ENCODE data around the gene MTHFSD. TPM values are rescaled to one million over a fixed set of nuclear protein-coding genes. Genes with fewer than 3 reads are reported as not detected.

MTHFSD gene
- total and polyA plus RNA-seq, 2 donors: 12.0 to 20.7 TPM

DNA sequence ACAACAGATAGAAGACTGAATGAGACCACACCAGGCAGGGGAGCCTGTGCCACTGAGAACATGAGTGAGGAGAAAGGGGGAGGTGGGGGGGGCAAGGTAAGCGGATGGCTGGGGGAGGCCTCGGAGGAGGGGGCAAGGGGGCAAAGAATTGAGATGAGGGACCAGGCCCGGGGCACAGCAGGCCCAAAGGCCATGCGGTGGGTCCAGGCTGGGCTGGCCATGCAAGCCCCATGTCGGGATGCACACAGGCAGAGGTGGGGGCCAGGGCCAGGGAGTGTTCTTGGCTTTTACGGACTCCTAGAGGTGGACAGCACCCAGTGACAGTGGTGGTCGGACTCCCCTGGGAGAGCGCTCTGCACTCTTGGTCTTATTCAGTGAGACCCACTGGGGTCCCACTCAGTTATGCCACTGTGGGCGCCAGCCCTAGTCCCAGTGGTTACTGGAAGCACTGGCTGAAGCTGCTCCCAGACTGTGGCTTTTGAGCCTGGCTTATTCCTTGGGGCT lies 4.8 kb upstream of the MTHFSD start:
- no peak for DNase-seq (ENCODE audit: extremely low spot score)
- WGBS: 89% methylated on average over 9 of the region's 9 CpGs
- H3K4me3 ChIP-seq (ENCODE audit: low read depth, low read length): no peak overlapping the region
- no peaks in the 10 kb centered on the region for H3K36me3 ChIP-seq (ENCODE audit: insufficient read depth)
- H3K27ac ChIP-seq (ENCODE audit: low read depth): no peak overlapping the region
- no peaks in the 10 kb centered on the region for H3K4me1 ChIP-seq (ENCODE audit: insufficient read depth)

DNA sequence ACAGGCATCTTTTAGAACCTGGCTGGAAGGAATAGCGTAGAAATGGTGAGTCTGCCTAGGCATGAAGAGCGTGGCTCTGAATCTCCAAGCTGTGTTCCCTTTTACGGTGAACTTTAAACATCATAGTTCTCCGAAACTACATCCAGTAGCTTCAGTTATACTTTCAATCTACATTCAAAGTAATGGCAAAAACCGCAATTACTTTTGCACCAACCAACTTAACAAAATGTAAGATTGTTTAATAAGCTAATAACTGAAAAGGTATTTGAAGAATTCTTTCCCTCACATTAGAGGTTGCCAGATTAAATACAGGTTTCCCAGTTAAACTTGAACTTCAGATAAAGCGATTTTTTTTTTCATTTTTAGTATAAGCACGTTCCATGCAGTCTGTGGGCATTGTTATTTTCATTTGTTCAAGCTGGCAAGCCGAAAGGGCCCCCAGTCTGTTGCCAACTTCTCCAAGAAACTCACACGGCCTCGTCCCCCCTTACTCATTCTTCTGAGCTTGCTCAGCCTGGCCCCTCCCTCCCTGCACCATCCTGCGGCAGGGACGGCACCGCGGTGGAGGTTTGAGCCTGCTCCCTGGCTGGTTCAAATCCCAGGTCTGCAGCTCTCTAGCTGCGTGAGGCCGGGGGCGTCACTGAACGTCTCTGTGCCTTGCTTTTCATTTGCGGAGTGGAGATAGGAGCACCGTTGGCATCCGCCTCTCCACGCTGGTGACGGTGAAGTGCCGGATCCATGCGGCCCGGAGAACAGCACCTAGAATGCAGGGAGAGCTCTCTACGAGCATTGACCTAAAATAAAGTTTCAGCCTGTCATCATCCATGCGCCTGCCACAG lies 3.5 kb upstream of the MTHFSD start:
- DNase-seq (ENCODE audit: extremely low spot score): no peak
- Histone ChIP-seq H3K27ac (ENCODE audit: low read depth) (no peak overlapping the region), H3K4me3 (ENCODE audit: low read depth, low read length) (no peak overlapping the region)

DNA sequence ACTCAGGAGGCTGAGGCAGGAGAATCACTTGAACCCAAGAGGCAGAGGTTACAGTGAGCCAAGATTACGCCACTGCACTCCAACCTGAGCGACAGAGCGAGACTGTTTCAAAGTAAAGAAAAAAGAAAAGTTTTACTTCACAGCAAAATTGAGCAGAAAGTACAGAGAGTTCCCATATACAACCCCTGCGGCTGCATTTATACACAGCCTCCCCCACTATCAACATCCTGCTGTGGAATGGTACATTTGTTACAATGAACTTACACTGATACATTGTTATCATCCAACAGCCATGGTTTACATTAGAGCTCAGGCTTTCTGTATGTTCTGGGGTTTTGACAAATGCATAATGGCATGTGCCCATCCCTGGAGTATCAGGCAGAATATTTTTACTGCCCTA lies 2.6 kb upstream of the MTHFSD start:
- Histone ChIP-seq H3K36me3 (ENCODE audit: insufficient read depth) (no peaks in the 10 kb centered on the region), H3K4me3 (ENCODE audit: low read depth, low read length) (no peak overlapping the region), H3K4me1 (ENCODE audit: insufficient read depth) (no peaks in the 10 kb centered on the region), H3K27ac (ENCODE audit: low read depth) (no peak overlapping the region)
- DNase-seq (ENCODE audit: extremely low spot score): no peak
- WGBS: 74% methylated on average over 4 of the region's 4 CpGs

More for the DNA sequence above, 3.5 kb upstream of the MTHFSD start:
- Histone ChIP-seq H3K4me1 (ENCODE audit: insufficient read depth) (no peaks in the 10 kb centered on the region), H3K36me3 (ENCODE audit: insufficient read depth) (no peaks in the 10 kb centered on the region)
- 72% methylated on average over 28 of the region's 28 CpGs for WGBS

DNA sequence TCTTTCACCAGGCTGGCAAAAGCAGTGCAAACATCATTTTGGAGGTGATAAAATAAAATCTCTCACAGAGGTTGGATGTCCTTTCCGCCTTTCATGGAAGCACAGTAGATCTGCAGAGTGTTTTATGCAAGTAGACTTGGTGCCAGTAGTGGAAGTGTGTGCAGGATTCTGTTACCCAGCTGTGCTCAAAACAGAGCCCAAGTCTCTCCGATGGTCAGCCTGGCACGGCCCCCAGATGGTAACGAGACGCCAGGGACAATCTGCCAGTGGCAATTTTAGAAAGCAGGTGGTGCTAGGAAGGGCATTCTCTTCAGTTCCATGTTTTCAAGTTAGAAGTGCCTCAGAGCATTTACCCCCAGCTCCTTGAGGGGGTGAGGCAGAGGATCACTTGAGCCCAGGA lies 1.5 kb upstream of the MTHFSD start:
- 55% methylated on average over 5 of the region's 5 CpGs for WGBS
- no peak overlapping the region for H3K27ac ChIP-seq (ENCODE audit: low read depth)
- H3K36me3 ChIP-seq (ENCODE audit: insufficient read depth): no peaks in the 10 kb centered on the region
- H3K4me1 ChIP-seq (ENCODE audit: insufficient read depth): no peaks in the 10 kb centered on the region
- DNase-seq (ENCODE audit: extremely low spot score): no peak
- no peak overlapping the region for H3K4me3 ChIP-seq (ENCODE audit: low read depth, low read length)

DNA sequence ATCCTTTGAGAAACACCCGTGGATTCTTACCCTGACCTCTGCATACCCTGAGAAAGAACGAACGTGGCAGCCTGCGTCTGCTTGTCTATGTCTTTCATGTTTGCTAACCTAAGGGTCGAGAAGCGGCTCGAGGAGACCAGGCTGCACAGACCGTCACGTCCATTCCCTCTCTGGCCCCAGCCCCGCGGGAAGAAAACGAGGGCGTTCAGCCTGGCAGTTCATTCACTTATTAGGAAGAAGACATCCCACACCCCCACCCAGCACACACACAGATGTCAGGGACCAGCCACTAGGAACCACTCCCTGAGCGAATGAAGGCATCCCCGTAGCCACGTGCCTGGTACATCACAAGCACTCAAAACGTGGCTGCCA lies 655 bp upstream of the MTHFSD start:
- 25% methylated on average over 17 of the region's 17 CpGs for WGBS
- no peaks in the 10 kb centered on the region for H3K4me1 ChIP-seq (ENCODE audit: insufficient read depth)
- no peak for DNase-seq (ENCODE audit: extremely low spot score)
- no peak overlapping the region for H3K27ac ChIP-seq (ENCODE audit: low read depth)
- peak overlapping the region; percentile 79 for H3K4me3 ChIP-seq (ENCODE audit: low read depth, low read length)
- H3K36me3 ChIP-seq (ENCODE audit: insufficient read depth): no peaks in the 10 kb centered on the region

DNA sequence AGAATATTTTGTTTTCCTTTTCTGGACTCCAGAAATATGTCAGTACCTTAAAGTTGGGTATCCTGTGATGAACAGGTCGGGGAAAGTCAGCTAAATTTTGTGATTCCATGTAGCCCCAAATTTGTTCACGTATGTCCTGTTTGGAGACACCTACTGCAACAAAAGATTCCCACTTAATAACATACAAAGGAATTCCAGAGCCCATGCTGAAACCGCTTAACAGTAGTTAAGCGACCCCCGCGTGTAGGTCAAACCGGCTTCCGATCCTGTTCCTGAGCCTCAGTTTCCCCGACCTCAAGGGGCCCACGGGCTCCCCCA lies 477 bp downstream of the MTHFSD start:
- Histone ChIP-seq H3K27ac (ENCODE audit: low read depth) (peak overlapping the region; percentile 63), H3K36me3 (ENCODE audit: insufficient read depth) (no peaks in the 10 kb centered on the region), H3K4me3 (ENCODE audit: low read depth, low read length) (peak overlapping the region; percentile 79), H3K4me1 (ENCODE audit: insufficient read depth) (no peaks in the 10 kb centered on the region)
- WGBS: 6% methylated on average over 10 of the region's 10 CpGs
- no peak for DNase-seq (ENCODE audit: extremely low spot score)

DNA sequence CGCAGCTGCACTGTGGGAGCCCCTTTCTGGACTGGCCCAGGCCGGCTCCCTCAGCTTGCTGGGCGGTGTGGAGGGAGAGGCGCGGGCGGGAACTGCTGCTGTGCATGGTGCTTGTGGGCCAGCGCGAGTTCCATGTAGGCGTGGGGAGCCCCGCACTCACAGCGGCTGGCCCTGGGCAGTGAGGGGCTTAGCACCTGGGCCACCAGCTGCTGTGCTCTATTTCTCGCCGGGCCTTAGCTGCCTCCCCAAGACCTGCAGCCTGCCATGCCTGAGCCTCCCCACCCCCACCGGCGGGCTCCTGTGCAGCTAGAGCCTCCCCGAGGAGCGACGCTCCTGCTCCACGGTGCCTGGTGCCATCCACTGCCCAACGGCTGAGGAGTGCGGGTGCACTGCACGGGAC lies 1.7 kb downstream of the MTHFSD start:
- Histone ChIP-seq H3K36me3 (ENCODE audit: insufficient read depth) (no peaks in the 10 kb centered on the region), H3K4me1 (ENCODE audit: insufficient read depth) (no peaks in the 10 kb centered on the region), H3K4me3 (ENCODE audit: low read depth, low read length) (no peak overlapping the region), H3K27ac (ENCODE audit: low read depth) (no peak overlapping the region)
- DNase-seq (ENCODE audit: extremely low spot score): no peak
- 94% methylated on average over 22 of the region's 22 CpGs for WGBS

DNA sequence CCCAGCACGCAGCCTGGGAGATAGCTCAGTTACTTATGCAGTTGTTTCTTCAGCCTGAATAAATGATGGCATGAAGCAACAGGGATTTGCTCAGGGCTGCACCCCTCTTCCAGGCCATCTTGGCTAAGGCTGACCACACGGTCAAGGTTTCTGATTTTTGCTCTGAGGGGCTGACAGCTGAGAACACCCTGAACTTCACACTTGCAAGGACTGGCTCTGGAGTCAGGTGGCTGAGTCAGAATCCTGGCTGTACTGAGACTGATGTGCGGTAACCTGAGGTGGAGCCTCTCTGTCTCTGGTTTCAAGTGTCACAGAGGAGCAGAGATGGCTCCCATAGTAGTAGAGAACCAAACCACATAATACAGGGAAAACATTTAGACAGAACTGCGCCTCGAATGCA lies 4.8 kb downstream of the MTHFSD start:
- H3K4me1 ChIP-seq (ENCODE audit: insufficient read depth): no peaks in the 10 kb centered on the region
- DNase-seq (ENCODE audit: extremely low spot score): no peak
- no peak overlapping the region for H3K4me3 ChIP-seq (ENCODE audit: low read depth, low read length)
- no peak overlapping the region for H3K27ac ChIP-seq (ENCODE audit: low read depth)
- WGBS: 94% methylated on average over 5 of the region's 5 CpGs
- peaks cover 1% of the 10 kb centered on the region for H3K36me3 ChIP-seq (ENCODE audit: insufficient read depth)

DNA sequence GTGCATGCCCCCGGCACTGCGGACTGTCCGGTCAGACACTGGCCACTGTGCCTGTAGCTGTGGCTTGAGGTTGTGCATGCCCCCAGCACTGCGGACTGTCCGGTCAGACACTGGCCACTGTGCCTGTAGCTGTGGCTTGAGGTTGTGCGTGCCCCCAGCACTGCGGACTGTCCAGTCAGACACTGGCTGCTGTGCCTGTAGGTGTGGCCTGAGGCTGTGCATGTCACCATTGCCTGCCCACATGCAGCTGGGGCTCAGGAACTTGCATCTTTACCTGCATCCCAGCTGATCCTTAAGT lies 5.2 kb downstream of the MTHFSD start:
- Histone ChIP-seq H3K4me1 (ENCODE audit: insufficient read depth) (no peaks in the 10 kb centered on the region), H3K36me3 (ENCODE audit: insufficient read depth) (peaks cover 1% of the 10 kb centered on the region), H3K27ac (ENCODE audit: low read depth) (no peak overlapping the region), H3K4me3 (ENCODE audit: low read depth, low read length) (no peak overlapping the region)
- no peak for DNase-seq (ENCODE audit: extremely low spot score)
- 98% methylated on average over 7 of the region's 7 CpGs for WGBS

DNA sequence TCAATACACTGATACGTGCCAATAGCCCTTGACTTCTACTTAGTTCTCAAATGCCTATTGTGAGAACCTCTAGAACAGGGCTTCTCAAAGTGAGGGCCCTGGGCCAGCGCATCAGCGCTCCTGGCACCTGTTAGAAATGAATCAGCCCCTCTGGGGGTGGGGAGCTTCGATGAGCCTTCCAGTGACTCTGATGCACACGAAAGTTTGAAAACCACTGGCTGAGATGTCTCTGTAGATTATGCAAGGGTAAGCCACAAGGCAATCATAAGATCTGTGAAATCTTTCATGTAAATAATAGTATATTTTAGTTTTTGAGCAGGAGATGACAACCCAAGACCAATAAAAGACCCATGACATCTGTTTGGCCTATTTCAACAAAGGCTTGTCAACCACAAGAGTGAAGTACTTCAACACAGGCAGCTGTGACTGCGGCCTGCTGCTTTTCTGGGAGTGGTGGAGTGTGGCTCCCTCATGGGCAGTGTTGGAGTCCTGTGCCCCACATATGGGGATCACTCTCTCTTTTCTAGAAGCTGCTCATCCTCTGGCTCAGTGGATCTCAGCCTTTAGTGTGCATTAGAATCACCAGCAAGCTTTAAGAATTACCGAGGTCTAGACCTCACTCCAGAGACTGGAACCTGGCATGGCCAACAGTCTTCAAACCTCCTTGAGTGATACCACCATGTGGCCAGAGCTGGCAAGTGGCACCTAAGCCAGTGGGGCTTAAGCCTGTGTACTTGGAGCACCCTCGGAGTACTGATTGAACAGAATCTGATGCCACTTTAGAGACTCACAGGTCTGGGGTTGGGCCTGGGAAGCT lies 5.8 kb downstream of the MTHFSD start:
- Histone ChIP-seq H3K36me3 (ENCODE audit: insufficient read depth) (peaks cover 1% of the 10 kb centered on the region), H3K27ac (ENCODE audit: low read depth) (no peak overlapping the region), H3K4me3 (ENCODE audit: low read depth, low read length) (no peak overlapping the region), H3K4me1 (ENCODE audit: insufficient read depth) (no peaks in the 10 kb centered on the region)
- DNase-seq (ENCODE audit: extremely low spot score): no peak
- 80% methylated on average over 8 of the region's 8 CpGs for WGBS

DNA sequence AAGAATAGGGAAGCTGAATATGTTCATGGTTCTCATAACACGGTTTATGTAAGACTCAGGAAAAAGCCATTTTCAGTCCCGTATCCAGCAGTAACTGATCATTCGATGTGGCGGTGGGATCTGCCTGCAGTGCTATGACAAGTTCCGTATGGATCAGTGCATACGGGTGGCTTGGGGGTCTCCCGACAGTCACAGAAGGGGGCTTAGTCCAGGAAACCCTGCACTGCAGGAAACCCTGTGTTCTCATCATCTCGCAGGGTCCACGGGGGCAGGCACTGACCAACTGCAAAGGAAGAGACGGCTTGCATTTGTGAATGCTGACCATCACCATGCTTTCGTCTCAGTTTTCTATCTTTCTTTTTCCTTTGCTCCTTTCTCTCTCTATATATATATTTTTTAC lies 7.7 kb downstream of the MTHFSD start:
- Histone ChIP-seq H3K27ac (ENCODE audit: low read depth) (no peak overlapping the region), H3K4me3 (ENCODE audit: low read depth, low read length) (no peak overlapping the region), H3K4me1 (ENCODE audit: insufficient read depth) (no peaks in the 10 kb centered on the region), H3K36me3 (ENCODE audit: insufficient read depth) (peaks cover 1% of the 10 kb centered on the region)
- WGBS: 94% methylated on average over 11 of the region's 11 CpGs
- DNase-seq (ENCODE audit: extremely low spot score): no peak

DNA sequence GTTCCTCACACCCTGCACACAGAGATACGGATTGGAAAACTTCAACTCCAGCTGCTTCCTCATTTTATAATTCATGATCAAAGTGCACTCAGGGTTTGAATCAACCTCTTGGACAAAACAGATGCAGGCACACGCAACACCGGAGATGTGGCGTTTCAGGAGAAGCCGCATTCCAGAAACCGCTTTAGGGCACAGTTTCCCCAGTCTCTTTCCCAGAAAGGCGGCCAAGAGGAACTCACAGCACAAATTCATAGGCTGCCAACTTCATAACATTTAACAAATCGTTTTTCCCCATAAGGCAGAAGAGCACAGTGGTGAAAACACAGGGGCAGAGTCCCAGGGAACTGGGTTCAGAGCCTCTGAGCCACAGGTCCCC lies 8.4 kb downstream of the MTHFSD start:
- 89% methylated on average over 8 of the region's 8 CpGs for WGBS
- H3K36me3 ChIP-seq (ENCODE audit: insufficient read depth): peaks cover 1% of the 10 kb centered on the region
- no peak overlapping the region for H3K27ac ChIP-seq (ENCODE audit: low read depth)
- no peak overlapping the region for H3K4me3 ChIP-seq (ENCODE audit: low read depth, low read length)
- no peaks in the 10 kb centered on the region for H3K4me1 ChIP-seq (ENCODE audit: insufficient read depth)
- DNase-seq (ENCODE audit: extremely low spot score): no peak

DNA sequence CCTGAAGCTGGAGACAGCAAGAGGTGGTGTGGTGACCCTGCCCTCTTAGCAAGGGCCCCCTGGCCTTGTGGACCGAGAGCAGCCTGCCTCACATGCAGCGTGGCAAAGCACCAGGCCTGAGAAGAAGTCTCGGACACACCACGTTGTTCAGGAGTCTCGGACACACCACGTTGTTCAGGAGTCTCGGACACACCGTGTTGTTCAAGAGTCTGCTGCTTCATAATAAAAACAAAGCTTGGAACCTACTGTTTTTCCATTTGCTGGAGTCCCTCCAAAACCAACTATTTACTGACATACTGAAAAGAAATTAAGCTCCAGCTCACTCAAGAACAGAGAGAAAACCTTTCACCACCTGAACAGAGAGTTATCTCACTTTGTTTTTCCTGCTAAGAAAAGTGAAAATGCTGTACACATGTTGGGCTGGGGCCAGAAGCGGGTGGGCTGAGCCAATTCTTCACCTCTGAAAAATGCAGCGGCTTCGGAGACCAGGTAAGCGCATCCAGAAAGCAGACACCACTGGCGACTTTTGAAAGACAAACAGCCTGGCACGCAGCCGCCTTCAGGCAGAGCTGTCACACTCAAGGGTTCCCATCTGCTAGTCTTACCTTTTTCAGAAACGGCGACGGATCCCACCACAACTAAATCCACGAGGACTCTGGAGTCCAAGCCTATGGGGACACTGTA lies 8.9 kb downstream of the MTHFSD start:
- Histone ChIP-seq H3K27ac (ENCODE audit: low read depth) (no peak overlapping the region), H3K36me3 (ENCODE audit: insufficient read depth) (peaks cover 1% of the 10 kb centered on the region), H3K4me3 (ENCODE audit: low read depth, low read length) (no peak overlapping the region), H3K4me1 (ENCODE audit: insufficient read depth) (no peaks in the 10 kb centered on the region)
- no peak for DNase-seq (ENCODE audit: extremely low spot score)
- 88% methylated on average over 19 of the region's 19 CpGs for WGBS

DNA sequence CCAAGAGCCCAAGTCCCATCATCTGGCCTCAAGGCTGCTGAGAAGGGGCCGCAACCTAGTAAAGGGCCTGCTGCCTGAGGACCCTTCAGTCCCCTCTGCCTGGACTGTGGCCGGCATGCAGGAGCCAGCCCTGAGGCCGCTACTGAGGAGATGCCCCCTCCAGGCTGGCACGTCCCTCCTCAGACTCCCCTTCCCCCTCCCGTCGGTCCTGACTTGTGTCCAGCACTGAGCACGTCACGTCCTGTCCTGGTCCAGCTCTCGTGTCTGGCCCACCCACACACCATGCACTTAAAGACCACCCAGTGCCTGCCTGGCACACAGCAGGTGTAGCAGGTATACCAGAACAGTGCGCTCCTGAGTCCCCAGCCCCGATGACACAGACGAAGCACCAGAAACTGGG lies 9.6 kb downstream of the MTHFSD start:
- 78% methylated on average over 12 of the region's 12 CpGs for WGBS
- Histone ChIP-seq H3K4me1 (ENCODE audit: insufficient read depth) (no peaks in the 10 kb centered on the region), H3K4me3 (ENCODE audit: low read depth, low read length) (no peak overlapping the region), H3K36me3 (ENCODE audit: insufficient read depth) (peaks cover 4% of the 10 kb centered on the region), H3K27ac (ENCODE audit: low read depth) (no peak overlapping the region)
- DNase-seq (ENCODE audit: extremely low spot score): no peak
